Transverse colon (tissue), 4 donors: ENCODE data around the gene SETD3. TPM values are rescaled to one million over a fixed set of nuclear protein-coding genes. Genes with fewer than 3 reads are reported as not detected.

Experiments used
- DNase-seq: peaks from one replicate; pipeline ENCODE4 v3.0.0-alpha.2; 2019
- H3K27ac ChIP-seq, 4 donors: fragments of 200-600 bp; sonication (generic); 2 replicates each; pipeline ENCODE4 v1.5.1; 2016 to 2018; ENCODE audit warnings: inconsistent platforms in 4 of 4
- H3K27me3 ChIP-seq: fragments of 200-600 bp; sonication (generic); 2 replicates; pipeline ENCODE4 v1.5.1; 2017; ENCODE audit warnings: inconsistent platforms
- H3K36me3 ChIP-seq, 4 donors: fragments of 200-600 bp; sonication (generic); 2 replicates each; pipeline ENCODE4 v1.5.1; 2017 to 2019; ENCODE audit warnings: inconsistent platforms in 4 of 4
- H3K4me1 ChIP-seq, 4 donors: fragments of 200-600 bp; sonication (generic); 2 replicates each; pipeline ENCODE4 v1.5.1; 2017 to 2020; ENCODE audit warnings: inconsistent platforms in 4 of 4
- H3K4me3 ChIP-seq, 4 donors: fragments of 200-600 bp; sonication (generic); 1 replicate in 1 of 4; 2 replicates in 3 of 4; pipeline versions ENCODE4 v1.5.1 to v1.6.1; 2017 to 2019; ENCODE audit warnings: inconsistent platforms in 4 of 4
- H3K9me3 ChIP-seq, 2 donors: fragments of 200-600 bp; sonication (generic); 2 replicates each; pipeline ENCODE4 v1.5.1; 2017 to 2019; ENCODE audit warnings: inconsistent platforms in 2 of 2
- EP300 ChIP-seq: sonication (generic); formaldehyde crosslinking; IDR thresholded peaks from one replicate; pipeline ENCODE4 v1.6.1; 2017; ENCODE audit warnings: antibody characterized with exemption, low read depth
- POLR2A ChIP-seq: fragments of 450-650 bp; IDR thresholded peaks from one replicate; pipeline ENCODE4 v1.6.1; 2016; ENCODE audit warnings: antibody characterized with exemption, mild to moderate bottlenecking, moderate library complexity
- POLR2AphosphoS5 ChIP-seq, 3 donors: sonication (generic); formaldehyde crosslinking; IDR thresholded peaks; one replicate each; pipeline ENCODE4 v1.6.1; 2016; ENCODE audit warnings: antibody characterized with exemption in 3 of 3
- WGBS, 2 donors: methylation state at CpG; one replicate each; pipeline ENCODE4 v1.1.5; 2018; ENCODE audit warnings: low coverage in 1 of 2; 5-methylcytosine and 5-hydroxymethylcytosine counted together
- in situ Hi-C, 4 donors: fragments of 200-750 bp; cut with MboI; loops; one replicate each; pipeline versions ENCODE4 v1.15.0 to v1.15.1; 2017; ENCODE audit warnings: low sequenced_read_pairs in 3 of 4, low pct_ligation_motif_present in 1 of 4, low pct_unique_long_range_greater_than_20kb in 1 of 4
- intact Hi-C: fragments of 100-400 bp; cut with DNase I; formaldehyde crosslinking; loops from one replicate; pipeline ENCODE4 v1.15.1; 2023; ENCODE audit warnings: low total_unique reads
- total RNA-seq, 4 donors: library from RNA; depleted of rRNA; stranded (reverse); fragments of >200 nt; gene quantifications; one replicate each; pipeline ENCODE4 v1.1.0, GENCODE V29; 2016
- TF ChIP-seq, protein P1 (sequence below), 5 experiments: fragments of 200-600 bp in 3 of 5; fragments of 450-650 bp in 2 of 5; sonication (generic) in 3 of 5; IDR thresholded peaks; 1 replicate in 2 of 5; 2 replicates in 3 of 5; pipeline ENCODE4 v1.5.1; 2016 to 2017; ENCODE audit warnings: antibody characterized with exemption in 5 of 5, inconsistent platforms in 3 of 5, mild to moderate bottlenecking in 2 of 5, moderate library complexity in 1 of 5

Gene SETD3
- total RNA-seq, 4 donors from 2014 or later: 50.1 to 224 (median 68.8) TPM

DNA sequence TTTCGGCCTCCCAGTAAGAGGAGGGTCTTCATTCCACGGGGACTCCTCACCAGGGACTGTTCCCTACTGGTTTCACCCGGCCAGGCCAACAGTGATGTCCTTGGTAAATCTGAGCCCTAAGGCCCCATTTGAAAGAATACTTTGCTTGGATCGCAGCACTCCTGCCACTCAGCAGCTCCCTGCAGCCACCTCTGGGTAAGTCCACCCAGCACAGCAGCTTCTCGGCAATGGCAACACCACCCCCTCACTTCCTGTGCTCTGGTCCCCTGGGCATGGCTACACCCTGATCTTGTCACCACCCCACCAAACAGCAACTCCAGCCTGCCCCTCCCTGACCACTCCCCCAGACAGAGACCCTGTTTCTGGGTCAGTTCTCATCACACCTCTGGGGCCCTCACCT, 100.3 kb downstream of the SETD3 start:
- Histone ChIP-seq H3K27me3 (peaks cover 46% of the 10 kb centered on the region), H3K9me3 (no peaks in the 10 kb centered on the region), H3K36me3 (no peaks in the 10 kb centered on the region), H3K4me3 (no peak overlapping the region), H3K27ac (no peak overlapping the region), H3K4me1 (peaks cover 0 to 2% (median 0%) of the 10 kb centered on the region in 4 donors)
- DNase-seq: no peak
- in situ Hi-C loops: no loop called here
- WGBS, 2 donors: 54 to 57% methylated on average over 4 to 5 of the region's 5 CpGs
- intact Hi-C loops: no loop called here
- TF ChIP-seq EP300: no peak

DNA sequence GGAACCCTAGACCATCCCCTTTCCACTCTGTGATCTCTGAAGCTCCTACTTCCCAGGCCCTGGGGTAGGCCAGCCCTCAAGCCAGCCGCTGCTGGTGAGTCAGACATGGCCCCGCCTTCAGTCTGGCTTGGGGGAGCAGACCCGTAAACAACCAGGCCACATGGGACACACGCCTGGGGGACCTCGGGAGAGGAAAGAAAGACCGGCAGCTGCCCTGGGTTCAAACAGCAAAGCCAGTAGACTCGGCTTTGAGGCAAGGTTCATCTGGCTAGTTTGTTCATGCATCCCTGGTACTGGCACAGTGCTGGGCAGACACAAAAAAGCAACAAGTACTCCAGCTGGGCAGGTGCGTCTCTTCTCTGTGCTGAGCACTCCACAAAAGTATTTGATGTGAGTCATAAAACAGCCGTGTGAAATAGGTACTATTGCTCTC, 101.9 kb downstream of the SETD3 start:
- in situ Hi-C loops (no loop called here), intact Hi-C loops (no loop called here)
- 10 to 37% methylated on average over 2 to 9 of the region's 9 CpGs for WGBS, 2 donors

DNA sequence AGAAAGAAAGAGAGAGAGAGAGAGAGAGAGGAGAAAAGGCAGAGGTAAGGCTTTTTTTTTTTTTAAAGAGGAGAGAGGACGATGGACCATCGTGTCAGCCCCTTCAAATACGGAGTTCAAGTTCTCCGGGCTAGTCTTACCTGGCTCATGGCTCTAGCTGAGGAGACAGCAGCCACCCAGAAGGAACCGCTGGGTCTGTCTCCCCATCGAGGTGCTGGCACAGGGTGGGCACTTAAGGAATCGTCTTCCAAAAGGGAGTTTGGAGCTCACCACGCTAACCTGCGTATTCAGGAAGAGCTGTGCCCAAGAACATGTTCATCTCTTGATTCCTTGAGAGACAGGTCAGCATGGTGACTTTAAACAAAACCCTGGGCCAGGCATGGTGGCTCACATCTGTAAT, 102.7 kb downstream of the SETD3 start:
- Histone ChIP-seq H3K4me1 (peaks cover 0 to 2% (median 0%) of the 10 kb centered on the region in 4 donors), H3K27ac (no peak overlapping the region), H3K36me3 (no peaks in the 10 kb centered on the region), H3K9me3 (no peaks in the 10 kb centered on the region), H3K4me3 (no peak overlapping the region), H3K27me3 (peaks cover 24% of the 10 kb centered on the region)
- intact Hi-C loops (loop anchor here (1.0 kb wide), 1 partner anchor 16 kb away; no protein-coding TSS in a partner anchor), in situ Hi-C loops (no loop called here)
- TF ChIP-seq, protein P1, sequence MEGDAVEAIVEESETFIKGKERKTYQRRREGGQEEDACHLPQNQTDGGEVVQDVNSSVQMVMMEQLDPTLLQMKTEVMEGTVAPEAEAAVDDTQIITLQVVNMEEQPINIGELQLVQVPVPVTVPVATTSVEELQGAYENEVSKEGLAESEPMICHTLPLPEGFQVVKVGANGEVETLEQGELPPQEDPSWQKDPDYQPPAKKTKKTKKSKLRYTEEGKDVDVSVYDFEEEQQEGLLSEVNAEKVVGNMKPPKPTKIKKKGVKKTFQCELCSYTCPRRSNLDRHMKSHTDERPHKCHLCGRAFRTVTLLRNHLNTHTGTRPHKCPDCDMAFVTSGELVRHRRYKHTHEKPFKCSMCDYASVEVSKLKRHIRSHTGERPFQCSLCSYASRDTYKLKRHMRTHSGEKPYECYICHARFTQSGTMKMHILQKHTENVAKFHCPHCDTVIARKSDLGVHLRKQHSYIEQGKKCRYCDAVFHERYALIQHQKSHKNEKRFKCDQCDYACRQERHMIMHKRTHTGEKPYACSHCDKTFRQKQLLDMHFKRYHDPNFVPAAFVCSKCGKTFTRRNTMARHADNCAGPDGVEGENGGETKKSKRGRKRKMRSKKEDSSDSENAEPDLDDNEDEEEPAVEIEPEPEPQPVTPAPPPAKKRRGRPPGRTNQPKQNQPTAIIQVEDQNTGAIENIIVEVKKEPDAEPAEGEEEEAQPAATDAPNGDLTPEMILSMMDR (IDR thresholded peaks at IDR 0.05): no peak
- no peak for TF ChIP-seq POLR2A
- TF ChIP-seq POLR2AphosphoS5 (IDR thresholded peaks at IDR 0.05): no peak
- TF ChIP-seq EP300: no peak
- no peak for DNase-seq
- WGBS, 2 donors: 83% methylated on average over 9 of the region's 9 CpGs; no CpG with 5 or more reads in 1 of the 2 donors

More for the DNA sequence above, 101.9 kb downstream of the SETD3 start:
- H3K36me3 ChIP-seq: no peaks in the 10 kb centered on the region
- H3K4me1 ChIP-seq: peaks cover 0 to 2% (median 0%) of the 10 kb centered on the region in 4 donors
- H3K27ac ChIP-seq: no peak overlapping the region
- peak; percentile 24 for DNase-seq
- no peak overlapping the region for H3K4me3 ChIP-seq
- peaks cover 31% of the 10 kb centered on the region for H3K27me3 ChIP-seq
- H3K9me3 ChIP-seq: no peaks in the 10 kb centered on the region
- TF ChIP-seq, protein P1 (IDR thresholded peaks at IDR 0.05): no peak
- no peak for TF ChIP-seq POLR2AphosphoS5 (IDR thresholded peaks at IDR 0.05)
- no peak for TF ChIP-seq EP300
- no peak for TF ChIP-seq POLR2A

DNA sequence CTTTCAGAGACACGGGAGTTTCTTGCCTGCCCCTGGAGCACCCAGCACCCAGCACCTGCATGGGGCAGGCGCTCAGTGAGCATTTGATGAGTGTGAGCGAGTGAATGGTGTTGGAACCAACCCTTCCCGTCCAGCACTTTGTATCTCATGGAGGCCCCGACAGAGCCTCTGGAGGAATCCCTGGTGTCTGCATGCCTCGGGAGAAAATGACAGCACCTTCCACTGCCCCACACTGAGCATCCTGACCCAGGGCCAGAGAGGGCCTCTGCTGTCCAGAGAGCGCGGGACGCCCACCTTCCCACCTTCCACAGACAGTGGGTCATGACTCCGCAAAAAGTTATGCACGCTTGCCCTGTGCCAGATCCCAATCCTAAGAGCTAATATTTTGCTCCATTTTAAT, 105.7 kb downstream of the SETD3 start:
- intact Hi-C loops: no loop called here
- no peak for DNase-seq
- TF ChIP-seq, protein P1 (IDR thresholded peaks at IDR 0.05): no peak
- no peak for TF ChIP-seq POLR2A
- no peak for TF ChIP-seq EP300
- no peak for TF ChIP-seq POLR2AphosphoS5 (IDR thresholded peaks at IDR 0.05)
- Histone ChIP-seq H3K27me3 (no peaks in the 10 kb centered on the region), H3K4me3 (no peak overlapping the region), H3K4me1 (no peaks in the 10 kb centered on the region), H3K9me3 (no peaks in the 10 kb centered on the region), H3K36me3 (no peaks in the 10 kb centered on the region), H3K27ac (no peak overlapping the region)
- in situ Hi-C loops: no loop called here
- 86 to 90% methylated on average over 2 to 11 of the region's 11 CpGs for WGBS, 2 donors
